ENCODE results near the gene MPV17.

The MPV17 gene

GRCh38 chr2:27313882-27314645, 8.8 kb downstream of the MPV17 start:
- TF ChIP-seq CTCF (IDR thresholded peaks at IDR 0.05; ENCODE audit: low read depth, low read length, missing control alignments), result no peak
- no peak for DNase-seq (ENCODE audit: low read depth)
- in situ Hi-C loops (cut with HindIII; ENCODE audit: low sequenced_read_pairs), result no loop called here
- H3K4me3 ChIP-seq (ENCODE audit: low read depth, low read length), result no peak overlapping the region

GRCh38 chr2:27312152-27312551, 10.7 kb downstream of the MPV17 start:
- no peak for DNase-seq (ENCODE audit: low read depth)
- in situ Hi-C loops (cut with HindIII; ENCODE audit: low sequenced_read_pairs), result no loop called here
- no peak for TF ChIP-seq CTCF (IDR thresholded peaks at IDR 0.05; ENCODE audit: low read depth, low read length, missing control alignments)
- no peak overlapping the region for H3K4me3 ChIP-seq (ENCODE audit: low read depth, low read length)

GRCh38 chr2:27309651-27310050, 13.2 kb downstream of the MPV17 start:
- in situ Hi-C loops (cut with HindIII; ENCODE audit: low sequenced_read_pairs), result no loop called here
- no peak for TF ChIP-seq CTCF (IDR thresholded peaks at IDR 0.05; ENCODE audit: low read depth, low read length, missing control alignments)

GRCh38 chr2:27308359-27308881, 14.5 kb downstream of the MPV17 start, which contains the start of gene UCN:
Gene UCN (minus strand): TSS chr2:27308445. CDS start chr2:27307895, 550 bp downstream.
- no peak for TF ChIP-seq CTCF (IDR thresholded peaks at IDR 0.05; ENCODE audit: low read depth, low read length, missing control alignments)
- no peak within 1 kb of the TSS for H3K4me3 ChIP-seq (ENCODE audit: low read depth, low read length)
- in situ Hi-C loops (cut with HindIII; ENCODE audit: low sequenced_read_pairs), result no loop called here
- DNase-seq (ENCODE audit: low read depth), result no peak

More at GRCh38 chr2:27309651-27310050, 13.2 kb downstream of the MPV17 start:
- H3K4me3 ChIP-seq (ENCODE audit: low read depth, low read length), result no peak overlapping the region
- no peak for DNase-seq (ENCODE audit: low read depth)

GRCh38 chr2:27307545-27308358, 15.1 kb downstream of the MPV17 start:
- no peak overlapping the region for H3K4me3 ChIP-seq (ENCODE audit: low read depth, low read length)
- in situ Hi-C loops (cut with HindIII; ENCODE audit: low sequenced_read_pairs), result no loop called here

More at GRCh38 chr2:27307545-27308358, 15.1 kb downstream of the MPV17 start:
- TF ChIP-seq CTCF (IDR thresholded peaks at IDR 0.05; ENCODE audit: low read depth, low read length, missing control alignments), result no peak
- DNase-seq (ENCODE audit: low read depth), result no peak

All from astrocyte of the cerebellum (primary cell).